ENCODE measurements around the gene POFUT1.
"Not testable (repeated sequence)": the region's sequence is repeated elsewhere in the genome, so short reads cannot be mapped to it uniquely, and the experiment has no call there.

The POFUT1 gene

DNA sequence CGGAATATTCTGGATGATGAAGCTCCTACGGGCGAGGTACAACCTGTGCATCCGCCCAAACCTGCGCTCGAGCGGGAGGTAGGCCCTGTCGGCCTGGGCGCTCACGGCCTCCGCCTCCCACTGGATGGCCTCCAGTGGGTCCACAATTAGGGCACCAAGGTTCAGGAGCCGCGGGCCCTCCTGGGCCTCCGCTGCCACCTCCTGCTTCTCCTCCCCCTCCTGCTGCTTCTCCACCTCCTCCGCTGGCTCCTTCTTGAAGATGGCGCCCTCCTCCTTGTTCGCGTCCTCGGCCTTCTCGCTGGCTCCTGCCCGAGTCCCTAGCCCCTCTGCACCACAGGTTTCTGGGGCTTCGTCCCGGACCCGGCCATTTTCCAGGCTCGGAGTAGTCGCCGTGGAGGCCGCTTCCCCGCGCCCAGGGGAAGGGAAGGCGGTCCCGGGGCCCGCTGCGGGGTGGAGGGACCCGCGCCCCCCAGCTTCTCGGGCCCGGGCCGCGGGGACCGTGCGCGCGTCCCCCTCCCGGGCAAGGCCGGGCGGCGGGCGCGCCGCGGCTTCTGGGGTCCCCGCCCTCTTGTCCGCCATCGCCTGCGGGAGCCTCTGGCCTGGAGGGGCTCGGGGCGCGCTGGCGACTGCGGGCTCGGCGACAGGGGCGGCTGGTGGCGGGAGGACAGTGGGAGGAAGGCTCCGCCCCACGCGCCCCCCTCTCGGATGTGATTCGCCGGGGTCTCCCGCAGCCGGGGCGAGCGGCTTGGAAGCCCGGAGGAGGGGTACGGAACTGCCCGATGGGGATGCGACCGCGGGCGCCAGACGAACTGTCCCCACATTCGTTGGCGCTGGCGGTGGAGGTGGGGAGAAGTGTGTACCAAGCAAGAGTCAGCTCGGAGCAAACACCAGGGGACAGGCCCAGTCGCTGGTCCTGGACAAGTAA, 17.7 kb upstream of the POFUT1 start:
- peak; percentile 36 for DNase-seq (ENCODE audit: low spot score)

DNA sequence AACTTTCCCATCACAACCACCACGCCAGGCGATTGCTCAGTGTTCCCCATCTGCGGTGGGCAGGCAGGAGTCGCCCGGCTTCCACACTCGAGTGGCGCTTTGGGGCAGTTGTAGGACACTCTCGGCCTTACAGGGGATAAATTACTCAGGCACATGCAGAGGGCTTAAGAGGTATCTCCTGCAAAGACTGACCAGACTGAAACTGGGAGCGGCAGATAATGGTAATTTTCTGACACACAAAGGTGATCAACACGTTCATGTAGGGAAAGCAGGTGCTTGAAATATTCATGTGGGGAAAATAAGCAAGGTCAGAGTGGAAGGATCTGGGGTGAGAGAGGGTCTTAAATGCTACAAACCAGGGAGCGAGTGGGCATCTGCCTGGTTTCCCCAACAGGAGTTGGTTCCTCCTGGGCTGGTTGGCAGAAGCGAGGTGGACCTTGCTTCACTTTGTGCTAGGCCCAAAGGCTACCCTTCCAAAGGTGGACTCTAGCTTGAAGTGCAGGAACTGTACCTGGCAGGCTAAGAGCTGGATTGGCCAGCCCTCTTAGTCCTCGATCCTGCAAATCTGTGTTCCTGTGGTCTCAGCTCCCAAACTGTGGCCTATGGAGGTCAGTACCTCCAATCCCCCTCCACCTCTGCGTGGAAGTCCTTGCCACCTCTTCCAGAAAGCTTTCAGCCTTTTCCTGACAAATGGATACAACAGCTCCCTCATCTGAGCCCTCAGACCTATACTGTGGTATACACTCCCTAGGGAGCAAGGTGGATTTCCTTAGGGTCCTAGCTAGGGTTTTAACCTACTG, 16.9 kb upstream of the POFUT1 start:
- no peak for DNase-seq (ENCODE audit: low spot score)

DNA sequence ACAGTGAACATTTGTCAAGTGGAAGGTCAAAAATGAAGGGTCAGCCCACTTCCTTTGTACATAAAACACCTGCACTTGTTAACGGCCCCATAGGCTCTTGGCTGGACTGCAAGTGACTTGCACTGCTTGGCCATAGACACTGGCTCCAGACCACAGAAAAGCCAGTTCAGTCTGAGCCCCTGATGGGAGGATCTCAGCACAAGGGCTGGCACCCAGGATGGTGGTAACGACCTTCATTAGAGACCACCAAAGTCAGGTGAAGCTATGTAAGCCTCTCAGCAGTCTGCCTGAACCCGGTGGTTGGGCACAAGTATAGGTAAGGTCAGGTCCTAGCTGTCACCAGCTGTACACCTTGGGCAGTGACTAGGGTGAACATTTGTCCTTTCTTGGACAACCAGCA, 16.3 kb upstream of the POFUT1 start:
- DNase-seq (ENCODE audit: low spot score): no peak

DNA sequence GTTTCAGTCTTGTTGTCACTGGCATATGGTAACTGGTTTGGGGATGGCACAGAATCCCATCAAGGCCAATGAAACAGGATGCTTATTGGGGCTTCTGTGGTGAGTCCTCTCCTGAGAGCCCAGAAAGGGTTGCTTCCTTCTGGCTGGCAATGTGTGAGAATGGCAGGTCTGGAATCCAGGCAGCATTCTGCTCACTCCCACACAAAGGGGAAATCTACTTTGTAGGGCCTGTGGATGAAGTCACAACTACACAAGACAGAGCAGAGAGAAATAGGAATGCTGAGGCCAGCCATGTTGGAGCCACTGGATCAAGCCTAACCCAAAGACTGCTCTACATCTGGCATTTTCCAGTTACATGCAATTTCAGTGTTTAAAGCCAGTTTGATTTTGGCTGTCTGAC, 15.8 kb upstream of the POFUT1 start:
- no peak for DNase-seq (ENCODE audit: low spot score)

DNA sequence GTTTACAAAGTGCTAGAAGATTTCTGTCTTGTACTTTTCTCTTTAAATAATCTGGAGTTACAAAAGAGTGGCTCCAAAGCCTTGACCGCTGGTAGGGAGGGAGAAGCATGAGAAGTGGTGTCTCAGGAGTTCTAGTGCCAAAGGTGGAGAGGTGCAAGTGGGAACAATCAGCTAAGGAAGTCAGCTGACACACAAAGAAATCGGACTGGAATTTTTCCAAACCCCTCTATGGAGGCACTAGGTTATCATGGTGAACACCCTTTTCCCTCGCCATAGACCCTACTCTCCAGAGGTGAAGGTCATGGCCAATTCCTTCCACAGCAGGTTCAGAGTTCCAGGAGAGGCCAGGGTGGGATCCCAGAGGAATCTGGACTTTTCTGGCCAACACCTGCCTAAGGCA, 15.0 kb upstream of the POFUT1 start:
- no peak for DNase-seq (ENCODE audit: low spot score)

DNA sequence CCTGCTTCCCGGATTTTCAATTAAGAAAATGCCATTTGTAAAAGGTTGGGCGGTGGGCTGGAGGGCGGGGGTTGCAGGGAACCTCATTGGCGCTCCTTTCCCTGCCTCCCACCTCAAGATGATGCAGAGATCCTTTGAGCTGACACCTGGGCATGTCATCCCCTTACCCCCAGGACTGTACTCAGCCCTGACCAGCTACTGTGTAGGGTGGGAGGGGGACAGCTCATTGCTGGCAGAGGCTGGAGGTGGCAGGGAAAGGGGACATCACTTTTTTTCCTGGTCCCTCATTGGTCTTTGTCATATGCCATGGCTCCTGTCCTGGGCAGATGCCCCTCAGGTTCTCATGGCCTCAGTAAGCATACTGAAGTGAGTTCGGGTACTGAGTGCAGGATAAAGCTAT, 14.3 kb upstream of the POFUT1 start:
- not testable (repeated sequence) for DNase-seq (ENCODE audit: low spot score)

DNA sequence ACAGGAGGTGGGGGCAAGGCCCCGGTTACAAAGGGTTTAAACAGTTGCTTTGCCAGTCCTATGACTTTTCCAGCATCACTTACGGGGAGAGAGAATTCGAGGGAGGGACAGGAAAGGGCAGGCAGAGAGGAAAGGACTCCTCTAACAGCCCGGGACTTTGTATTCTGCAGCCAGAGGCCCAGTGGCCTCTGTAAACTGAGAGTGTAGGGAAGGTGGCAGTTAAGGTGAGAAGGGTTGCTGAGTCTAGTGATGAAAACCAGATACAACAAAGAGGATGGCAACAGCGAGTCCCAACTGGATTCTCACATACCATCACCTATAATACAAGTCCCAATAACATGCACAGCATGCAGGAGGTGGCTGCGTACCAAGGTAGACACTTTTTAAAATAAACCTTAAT, 13.7 kb upstream of the POFUT1 start:
- no peak for DNase-seq (ENCODE audit: low spot score)

DNA sequence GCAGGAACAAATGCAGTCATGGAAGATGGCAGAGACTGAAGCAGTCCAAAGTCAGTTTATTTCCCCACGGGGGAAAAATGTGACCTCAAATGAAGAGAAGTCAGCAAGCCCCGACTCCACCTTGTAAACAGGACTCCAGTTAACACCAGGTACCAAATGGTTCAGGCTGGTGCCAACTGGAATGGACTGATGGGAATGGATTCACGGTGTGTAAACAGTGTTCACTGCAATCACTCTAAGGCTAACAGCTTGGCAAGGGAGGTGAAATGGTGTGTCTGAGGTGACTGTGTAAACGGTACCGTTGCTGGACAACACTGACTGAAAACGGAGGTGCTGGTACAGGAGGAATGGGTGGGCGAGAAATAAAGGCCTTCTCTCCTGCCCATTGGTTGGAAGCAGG, 12.1 kb upstream of the POFUT1 start:
- no peak for DNase-seq (ENCODE audit: low spot score)

DNA sequence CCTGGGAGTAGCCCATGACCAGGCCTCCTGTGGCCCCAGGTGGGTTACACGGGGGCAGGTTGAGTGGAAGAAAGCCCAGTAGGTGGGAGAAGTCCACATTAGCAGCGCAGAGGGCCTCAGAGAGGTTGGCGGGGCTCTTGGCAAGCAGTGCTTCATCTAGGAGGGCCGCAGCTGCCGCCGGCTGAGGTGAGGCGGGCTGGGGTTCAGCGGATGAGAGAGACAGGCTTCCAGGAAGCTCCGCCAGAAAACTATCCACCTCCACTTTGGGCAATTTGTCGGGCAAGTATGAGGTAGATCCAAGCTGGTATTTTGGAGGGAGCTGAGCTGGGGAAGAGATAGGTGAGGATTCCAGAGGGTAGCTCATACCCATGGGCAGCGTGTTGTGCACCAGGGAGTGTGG, 11.1 kb upstream of the POFUT1 start:
- DNase-seq (ENCODE audit: low spot score): not testable (repeated sequence)

DNA sequence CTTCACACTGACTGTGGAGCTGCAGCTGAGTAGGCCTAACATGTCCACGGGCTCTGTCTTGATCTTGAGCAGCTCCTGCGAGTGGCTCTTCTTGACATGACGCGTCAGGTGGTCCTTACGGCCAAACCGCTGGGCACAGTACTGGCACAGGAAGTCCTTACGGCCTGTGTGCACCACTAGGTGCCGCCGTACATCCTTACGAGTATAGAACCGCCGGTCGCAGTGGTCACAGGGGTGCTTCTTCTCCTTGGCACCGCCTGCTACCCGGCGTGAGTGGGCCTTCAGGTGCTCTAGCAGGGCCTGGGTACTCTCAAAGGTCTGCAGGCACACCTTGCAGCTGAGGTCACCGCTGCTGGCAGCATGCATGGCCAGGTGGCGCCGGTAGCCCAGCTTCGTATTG, 10.5 kb upstream of the POFUT1 start:
- not testable (repeated sequence) for DNase-seq (ENCODE audit: low spot score)

DNA sequence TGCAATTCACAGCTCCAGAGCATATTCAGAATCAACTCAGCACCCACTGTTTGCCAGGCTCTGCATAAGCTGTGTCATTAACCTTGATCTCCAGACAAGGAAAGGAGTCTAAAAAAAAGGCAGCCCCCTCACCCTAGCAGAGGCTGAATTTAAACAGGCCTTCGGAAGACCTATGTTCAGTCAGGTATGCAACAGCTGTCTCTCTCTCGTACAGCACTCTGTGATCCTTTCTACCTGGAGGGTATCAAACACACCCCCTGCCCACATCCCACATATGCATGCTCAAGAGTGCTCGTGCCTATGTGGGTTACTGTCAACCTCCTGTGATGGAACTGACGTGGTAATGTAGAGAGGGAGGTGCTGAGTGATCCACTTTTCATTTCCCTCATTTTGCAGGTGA, 8.7 kb upstream of the POFUT1 start:
- DNase-seq (ENCODE audit: low spot score): no peak

DNA sequence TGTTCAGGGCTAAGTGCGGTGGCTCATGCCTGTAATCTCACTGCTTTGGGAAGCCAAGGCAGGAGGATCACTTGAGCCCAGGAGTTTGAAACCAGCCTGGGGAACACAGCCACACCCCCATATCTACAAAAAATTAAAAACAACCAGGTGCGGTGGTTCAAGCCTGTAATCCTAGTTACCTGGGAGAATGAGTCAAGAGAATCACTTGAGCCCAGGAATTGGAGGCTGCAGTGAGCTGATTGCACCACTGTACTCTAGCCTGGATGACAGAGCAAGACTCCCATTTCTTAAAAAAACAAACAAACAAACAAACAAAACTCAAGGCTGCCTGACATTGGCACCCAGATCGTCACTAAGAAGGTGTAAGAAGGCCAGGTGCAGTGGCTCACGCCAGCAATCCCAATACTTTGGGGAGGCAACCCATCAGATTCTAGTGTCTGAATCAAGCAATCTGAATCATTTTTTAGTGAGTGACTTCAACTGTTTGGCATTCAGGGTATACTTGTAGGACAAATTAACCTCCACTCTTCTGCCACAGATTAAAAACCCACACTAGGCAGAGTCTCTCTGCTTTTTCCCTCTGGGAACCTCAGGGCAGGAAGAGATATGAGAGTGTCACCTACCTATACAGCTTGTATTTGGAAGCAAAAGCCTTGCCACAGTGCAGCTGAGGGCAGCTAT, 6.2 kb upstream of the POFUT1 start:
- no peak for DNase-seq (ENCODE audit: low spot score)

DNA sequence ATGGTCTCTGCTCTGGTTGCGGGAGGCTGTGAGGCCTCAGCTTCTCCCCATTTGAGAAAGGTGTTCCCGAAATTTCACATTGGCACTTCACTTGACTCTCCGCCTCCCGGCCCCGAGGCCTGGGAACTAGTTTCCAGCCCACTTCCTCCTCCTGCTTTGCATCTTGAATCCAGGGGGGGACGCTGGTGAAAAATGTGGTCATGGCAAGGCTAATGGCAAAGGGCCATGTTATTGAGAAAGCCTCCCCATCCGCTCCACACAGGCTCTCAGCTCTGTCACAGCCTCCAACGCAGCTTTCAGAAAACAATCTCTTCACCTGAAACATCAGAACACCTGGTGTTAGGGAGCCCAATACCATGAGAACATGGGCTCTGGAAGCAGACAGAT, 5.7 kb upstream of the POFUT1 start:
- no peak for DNase-seq (ENCODE audit: low spot score)

DNA sequence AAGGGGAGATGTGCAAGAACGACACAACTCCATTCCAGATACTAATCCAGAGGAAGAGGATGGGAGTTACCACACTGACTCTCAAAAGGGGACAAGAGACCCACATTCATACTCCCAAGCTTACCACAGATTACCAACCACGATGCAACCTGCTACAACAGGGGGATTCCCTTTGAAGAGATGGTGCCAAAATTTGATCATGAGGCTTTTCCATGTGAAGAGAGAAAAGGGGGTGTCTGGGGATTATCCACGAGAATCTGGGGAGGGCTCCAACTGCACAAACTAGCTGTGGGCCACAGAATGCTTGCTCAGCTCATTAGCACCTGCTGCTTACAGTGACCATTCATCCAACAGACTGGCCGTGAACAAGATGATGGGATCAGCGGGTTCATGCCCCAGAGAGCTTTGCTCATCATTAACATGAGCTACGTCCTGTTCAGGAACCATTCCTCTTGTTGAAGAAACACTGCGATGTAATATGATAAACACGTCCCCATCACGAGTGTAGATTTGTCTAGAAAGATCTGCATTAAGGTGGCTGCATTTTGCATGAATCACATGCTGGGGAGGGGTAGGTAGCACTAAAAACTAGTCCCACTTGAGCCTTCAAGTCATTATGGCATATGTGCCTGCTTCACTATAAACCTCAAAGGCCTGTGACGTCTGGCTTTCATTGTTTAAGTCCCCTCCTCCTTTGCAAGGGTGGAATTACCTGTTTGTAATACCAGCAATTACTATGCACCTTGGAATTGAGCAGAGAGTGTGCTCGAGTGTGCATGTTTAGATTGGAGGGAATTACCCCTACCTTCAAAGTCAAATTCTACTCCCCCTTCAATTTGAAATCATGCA, 4.1 kb upstream of the POFUT1 start:
- DNase-seq (ENCODE audit: low spot score): no peak

DNA sequence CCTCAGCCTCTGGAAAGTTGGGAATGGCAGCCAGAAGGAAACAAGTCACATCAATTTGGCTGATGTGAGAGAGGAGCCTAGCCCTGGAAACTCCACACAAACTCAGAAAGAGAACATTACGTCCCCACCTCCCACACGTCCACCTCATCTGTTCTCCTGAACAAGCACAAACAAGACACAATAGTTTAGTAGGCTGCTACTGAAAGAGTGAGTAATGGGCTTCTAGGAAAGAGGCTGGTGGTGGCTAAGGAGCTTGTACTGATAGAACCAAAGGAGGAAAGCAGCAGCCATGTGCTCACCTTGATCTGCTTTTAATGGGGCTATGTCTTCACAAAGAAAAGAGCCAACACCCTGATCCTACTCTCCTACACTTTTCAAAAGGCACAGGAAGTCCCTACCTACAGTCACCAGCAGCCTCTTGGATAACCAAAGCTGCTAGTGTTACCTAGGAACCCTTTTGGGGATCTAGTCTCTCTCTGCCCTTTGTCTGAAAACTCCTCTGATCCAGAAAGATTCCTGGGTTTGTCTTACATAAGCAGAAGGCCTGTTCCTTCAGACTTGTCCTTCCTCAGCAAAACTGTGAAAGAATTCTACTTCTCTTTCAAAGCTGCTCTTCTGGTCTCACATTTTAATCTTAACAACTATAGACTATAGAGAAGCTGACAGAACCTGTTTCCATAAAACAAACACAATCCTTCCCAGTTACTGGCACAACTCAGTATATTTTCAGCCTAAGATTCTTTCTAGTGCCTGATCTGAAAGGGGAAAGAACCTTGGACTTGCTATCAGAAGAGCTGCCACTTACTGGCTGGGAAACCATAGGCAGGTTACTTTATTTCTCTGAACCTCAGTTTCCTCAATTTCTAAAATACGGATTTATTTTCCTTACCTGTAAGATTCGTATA, 3.2 kb upstream of the POFUT1 start:
- DNase-seq (ENCODE audit: low spot score): no peak

DNA sequence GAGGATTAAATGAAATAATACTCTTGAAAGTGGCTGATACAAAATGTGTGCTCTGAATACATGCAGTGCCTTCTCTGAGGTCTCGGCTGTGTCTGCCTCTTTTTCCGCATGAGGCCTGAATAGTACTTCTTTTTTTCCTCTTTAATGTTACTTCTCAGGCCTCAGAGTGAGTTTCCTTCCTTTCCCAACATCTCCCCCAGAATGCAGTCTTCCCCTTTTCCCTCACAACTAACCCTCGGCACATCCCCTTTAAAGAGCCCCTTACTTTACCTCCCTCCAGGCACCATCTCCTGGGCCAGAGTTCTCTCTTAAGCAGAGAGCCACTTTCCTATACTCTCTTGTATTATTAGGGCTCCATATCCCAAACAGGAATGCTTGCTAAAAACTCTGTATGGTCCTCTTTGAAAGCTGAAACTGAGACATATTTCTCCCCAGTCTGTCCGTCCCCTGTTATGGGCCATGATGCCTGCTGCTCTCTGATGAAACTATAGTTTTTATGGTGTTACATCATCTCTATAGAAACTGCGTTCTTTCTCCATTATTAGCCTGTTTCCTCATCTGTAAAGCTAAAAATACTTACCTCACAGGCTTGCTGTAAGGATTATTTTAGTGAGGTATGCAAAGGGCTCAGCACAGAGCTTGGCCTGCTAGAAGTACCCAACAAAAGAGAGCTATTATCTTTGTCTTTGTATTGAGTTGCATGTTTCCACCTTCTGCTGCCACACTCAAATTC, 2.4 kb upstream of the POFUT1 start:
- no peak for DNase-seq (ENCODE audit: low spot score)

DNA sequence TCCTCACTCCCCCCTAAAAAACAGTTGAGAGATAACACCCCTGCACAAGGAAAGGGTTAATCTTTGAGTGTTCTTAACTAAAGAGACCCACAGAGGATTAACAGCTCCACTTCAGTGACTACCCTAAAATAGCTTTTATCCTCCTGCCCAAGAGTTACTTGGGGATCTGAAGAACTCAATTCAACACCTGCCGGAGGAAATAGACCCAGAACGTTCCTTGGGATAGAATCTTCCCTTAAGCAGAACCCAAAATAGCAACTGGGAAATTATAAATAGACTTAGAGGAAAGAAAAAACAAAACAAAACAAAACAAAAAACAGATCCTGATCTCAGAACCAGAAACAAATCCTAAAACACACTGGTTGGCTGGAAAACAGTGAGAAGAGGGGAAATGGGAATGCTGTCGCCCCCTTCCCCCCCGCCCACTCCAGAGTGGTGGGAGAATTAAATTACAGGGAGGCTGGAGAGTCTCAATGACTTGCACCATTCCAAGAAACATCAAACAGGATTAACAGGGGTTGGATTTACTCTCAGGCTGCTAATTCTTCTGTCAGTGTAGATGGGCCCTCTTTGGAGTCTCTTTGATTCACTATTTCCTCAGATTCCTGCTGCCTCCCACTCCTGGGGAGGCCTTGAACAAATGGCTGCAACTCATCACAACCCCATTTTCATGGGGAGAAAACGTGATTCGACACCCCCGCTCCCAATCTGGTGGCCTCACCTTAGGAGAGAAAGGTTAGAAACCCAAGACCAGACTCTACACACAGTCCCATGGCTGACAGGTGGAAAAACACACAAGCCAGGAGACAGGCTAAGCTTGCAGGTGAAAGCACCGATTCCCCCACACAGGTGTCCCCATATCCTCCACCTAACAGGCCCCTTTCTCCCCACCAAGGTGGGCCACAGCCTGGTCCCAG, 1.6 kb upstream of the POFUT1 start:
- no peak for DNase-seq (ENCODE audit: low spot score)

DNA sequence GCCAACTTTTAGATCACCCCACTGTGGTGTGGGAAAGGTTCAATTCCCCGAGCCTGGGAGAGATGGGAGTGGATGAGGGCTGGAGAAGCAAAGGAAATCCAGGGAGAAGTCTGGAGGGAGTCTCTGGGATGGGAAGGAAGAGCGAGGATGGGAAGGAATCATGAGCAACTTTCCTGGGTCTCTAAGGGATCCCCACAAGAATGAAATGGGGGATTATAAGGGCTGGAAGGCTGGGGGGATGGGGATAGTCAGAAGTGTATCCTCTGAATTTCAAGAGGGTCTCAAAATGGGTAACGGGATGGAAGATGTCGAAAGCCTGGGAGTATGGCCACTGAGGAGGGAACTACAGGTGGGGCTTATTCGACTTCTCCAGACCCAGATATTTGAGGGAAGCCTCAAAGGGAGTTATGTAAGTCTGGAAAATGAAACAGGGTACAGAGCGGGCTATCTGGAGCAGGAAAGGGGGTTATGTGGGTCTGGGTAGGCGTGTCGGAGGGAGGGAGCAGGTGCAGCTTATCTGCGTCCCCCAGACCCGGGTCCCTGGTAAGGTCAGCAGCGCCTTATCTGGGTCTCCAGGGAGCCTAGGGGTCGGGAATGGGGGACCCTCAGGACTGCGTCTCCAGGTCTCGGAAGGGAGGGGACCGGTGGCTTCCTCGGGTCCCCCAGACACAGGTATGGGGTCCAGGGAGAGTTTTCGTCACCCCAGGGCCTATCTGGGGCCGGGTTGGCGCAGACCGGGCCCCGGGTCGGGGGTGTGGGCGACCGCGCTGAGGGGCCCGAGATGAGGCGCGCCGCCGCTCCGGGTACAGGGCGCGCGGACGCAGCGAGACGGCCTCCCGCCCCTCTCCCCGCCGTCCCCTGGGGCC, 687 bp upstream of the POFUT1 start:
- DNase-seq (ENCODE audit: low spot score): no peak

All from CD4-positive, alpha-beta T cell treated with Interleukin-6 at 100 ng/mL for 8 hours (primary cell).